Measurements from ENCODE around the gene GPR158. TPM values are rescaled to one million over a fixed set of nuclear protein-coding genes. Genes with fewer than 3 reads are reported as not detected.

GPR158 gene
- total and polyA plus RNA-seq, 2 of the 8 experiments (the other 6 are each of a cell fraction or from before 2014, with no cell fraction given): 0.14 to 0.78 TPM

- Histone ChIP-seq H2BK12ac (ENCODE audit: low read depth, low read length) (no peak overlapping the region), H3K27me3 (replicated peaks in 1 of 4; ENCODE audit: control insufficient read depth in 3 of 4, extremely low read depth in 1 of 4, insufficient read depth in 3 of 4, low read length in 3 of 4) (no peaks in the 10 kb centered on the region), H2BK15ac (ENCODE audit: low read length) (no peak overlapping the region), H3K36me3 (ENCODE audit: control insufficient read depth in 2 of 4, insufficient read depth in 4 of 4, low read length in 3 of 4) (no peaks in the 10 kb centered on the region), H3K9me3 (ENCODE audit: insufficient read depth in 2 of 2, low read depth in 1 of 2, low read length in 1 of 2) (no peaks in the 10 kb centered on the region), H3K18ac (ENCODE audit: extremely low read depth, low read length) (no peak overlapping the region), H3K9ac (replicated peaks in 1 of 4; ENCODE audit: extremely low read depth in 1 of 4, low read depth in 3 of 4, low read length in 3 of 4) (no peak overlapping the region), H2BK20ac (ENCODE audit: low read length) (no peak overlapping the region), H2BK5ac (ENCODE audit: low read depth, low read length) (no peak overlapping the region), H4K91ac (replicated peaks; ENCODE audit: insufficient read length, low read length) (no peak overlapping the region), H3K79me1 (ENCODE audit: low read depth, low read length) (no peaks in the 10 kb centered on the region), H3K23me2 (ENCODE audit: low read depth, low read length) (no peaks in the 10 kb centered on the region; the same call in 1 of the 2 replicates), H3K4me1 (replicated peaks in 1 of 4; ENCODE audit: control insufficient read depth in 3 of 4, insufficient read depth in 4 of 4, low read length in 3 of 4) (no peaks in the 10 kb centered on the region), H3K4me3 (ENCODE audit: extremely low read depth in 1 of 4, insufficient read depth in 2 of 4, low read depth in 3 of 4, low read length in 4 of 4) (no peak overlapping the region), H3K4me2 (ENCODE audit: insufficient read depth in 1 of 2, low read depth in 2 of 2, low read length in 2 of 2) (no peak overlapping the region), H3K23ac (ENCODE audit: insufficient read length) (no peak overlapping the region), H3K79me2 (ENCODE audit: control insufficient read depth in 1 of 2, insufficient read depth in 2 of 2, low read length in 2 of 2) (no peaks in the 10 kb centered on the region), H4K5ac (ENCODE audit: insufficient read length, low read depth, low read length) (no peak overlapping the region), H3K56ac (replicated peaks; ENCODE audit: insufficient read length, low read depth, low read length) (no peak overlapping the region), H3K4ac (replicated peaks; ENCODE audit: insufficient read length, low read depth, low read length) (no peak overlapping the region), H4K20me1 (replicated peaks in 1 of 2; ENCODE audit: control insufficient read depth in 1 of 2, insufficient read depth in 2 of 2, low read length in 2 of 2) (no peaks in the 10 kb centered on the region), H2AK5ac (ENCODE audit: low read depth, low read length) (no peak overlapping the region), H3K14ac (ENCODE audit: insufficient read length) (no peak overlapping the region), H3K27ac (ENCODE audit: low read depth, low read length) (no peak overlapping the region), H4K8ac (ENCODE audit: extremely low read depth, insufficient read depth, low read length) (no peak overlapping the region), H2BK120ac (replicated peaks; ENCODE audit: low read depth, low read length) (no peak overlapping the region), H2AFZ (ENCODE audit: low read length) (no peak overlapping the region)
- 91% methylated on average over 5 of the region's 5 CpGs; no CpG with 5 or more reads in 1 of the 2 experiments for WGBS, 2 experiments (ENCODE audit: extremely low coverage in 1 of 2, insufficient coverage in 1 of 2, insufficient read length in 1 of 2, insufficient replicate concordance in 2 of 2, low coverage in 1 of 2, low lambda C conversion rate in 2 of 2, missing lambda C conversion rate in 1 of 2)
- TF ChIP-seq SRF (IDR thresholded peaks at IDR 0.05; ENCODE audit: low read depth, low read length) (no peak), ZNF274 (IDR thresholded peaks at IDR 0.05; ENCODE audit: borderline replicate concordance, extremely low read depth, low read length) (no peak), MAFK (IDR thresholded peaks at IDR 0.05; ENCODE audit: low read depth, low read length) (peak; percentile 98), BACH1 (IDR thresholded peaks at IDR 0.05; ENCODE audit: low read length) (peak; percentile 63)
- CTCF ChIA-PET (ENCODE audit: partially characterized antibody): interaction anchor here (0.7 to 1.1 kb wide), 3 partner anchors 8 to 15 kb away, joined by 3 read pairs; no protein-coding TSS in a partner anchor
- DNase-seq (ENCODE audit: low read depth in 1 of 2, low spot score in 2 of 2) (no peak), FAIRE-seq (no peak)
- POLR2A ChIA-PET (ENCODE audit: partially characterized antibody): no interaction called here
Observed at GRCh38 chr10:25191162-25191895, 16.5 kb downstream of the GPR158 start.
